Measurements from ENCODE around the gene EIF2S3B.

GRCh38 chr12:10543499-10543898 lies 37.8 kb downstream of the EIF2S3B start:
- TF ChIP-seq, protein P1, sequence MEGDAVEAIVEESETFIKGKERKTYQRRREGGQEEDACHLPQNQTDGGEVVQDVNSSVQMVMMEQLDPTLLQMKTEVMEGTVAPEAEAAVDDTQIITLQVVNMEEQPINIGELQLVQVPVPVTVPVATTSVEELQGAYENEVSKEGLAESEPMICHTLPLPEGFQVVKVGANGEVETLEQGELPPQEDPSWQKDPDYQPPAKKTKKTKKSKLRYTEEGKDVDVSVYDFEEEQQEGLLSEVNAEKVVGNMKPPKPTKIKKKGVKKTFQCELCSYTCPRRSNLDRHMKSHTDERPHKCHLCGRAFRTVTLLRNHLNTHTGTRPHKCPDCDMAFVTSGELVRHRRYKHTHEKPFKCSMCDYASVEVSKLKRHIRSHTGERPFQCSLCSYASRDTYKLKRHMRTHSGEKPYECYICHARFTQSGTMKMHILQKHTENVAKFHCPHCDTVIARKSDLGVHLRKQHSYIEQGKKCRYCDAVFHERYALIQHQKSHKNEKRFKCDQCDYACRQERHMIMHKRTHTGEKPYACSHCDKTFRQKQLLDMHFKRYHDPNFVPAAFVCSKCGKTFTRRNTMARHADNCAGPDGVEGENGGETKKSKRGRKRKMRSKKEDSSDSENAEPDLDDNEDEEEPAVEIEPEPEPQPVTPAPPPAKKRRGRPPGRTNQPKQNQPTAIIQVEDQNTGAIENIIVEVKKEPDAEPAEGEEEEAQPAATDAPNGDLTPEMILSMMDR (conservative IDR thresholded peaks at IDR 0.05), result no peak
- no peak for TF ChIP-seq EZH2 (IDR thresholded peaks at IDR 0.05; ENCODE audit: low read depth)
